GM12891 (cell line): ENCODE data around the gene SMAD6.

Experiments
- DNase-seq: peaks from one replicate; pipeline ENCODE4 v3.0.0; 2011; ENCODE audit warnings: low spot score; ENCODE audit not compliant: insufficient read length
- FAIRE-seq: peaks from 2 replicates; lab custom pipeline; 2011; peaks lifted over from hg19 to GRCh38; lab: Jason Lieb, UNC
- PAX5 ChIP-seq: IDR thresholded peaks from 2 replicates; pipeline ENCODE4 v1.6.1; 2011; ENCODE audit warnings: low read length, moderate library complexity, mild to moderate bottlenecking; ENCODE audit not compliant: insufficient read depth, severe bottlenecking
- POLR2A ChIP-seq: IDR thresholded peaks from 2 replicates; pipeline ENCODE4 v1.6.1; 2011; ENCODE audit warnings: low read depth, low read length, control low read depth
- POLR2AphosphoS5 ChIP-seq: IDR thresholded peaks from 2 replicates; pipeline ENCODE4 v1.6.1; 2011; ENCODE audit warnings: low read depth, low read length, control low read depth
- POU2F2 ChIP-seq: IDR thresholded peaks from 2 replicates; pipeline ENCODE4 v1.6.1; 2011; ENCODE audit warnings: low read depth, mild to moderate bottlenecking, control low read depth, low read length, moderate library complexity
- SPI1 ChIP-seq: IDR thresholded peaks from 2 replicates; pipeline ENCODE4 v1.6.1; 2011; ENCODE audit warnings: low read depth, low read length, control low read depth
- TAF1 ChIP-seq: IDR thresholded peaks from 2 replicates; pipeline ENCODE4 v1.6.1; 2011; ENCODE audit warnings: low read depth, low read length, control low read depth

The SMAD6 gene

DNA sequence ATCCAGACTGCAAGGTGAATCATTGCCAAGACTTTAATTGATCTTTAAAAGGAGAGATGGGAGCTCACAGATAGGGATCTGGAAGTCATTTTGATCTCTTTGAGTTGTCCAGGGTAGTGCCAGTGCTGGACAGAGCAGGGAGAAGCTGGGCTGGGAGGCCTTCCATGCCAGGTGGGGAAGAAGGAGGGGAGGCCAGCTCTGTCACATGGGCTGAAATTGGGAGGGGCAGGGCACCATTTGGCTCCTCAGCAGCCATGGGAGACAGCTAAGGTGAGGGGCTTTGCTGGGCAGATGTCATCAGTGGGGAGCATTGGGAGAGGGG is 23.4 kb downstream of the SMAD6 start:
- FAIRE-seq, result no peak
- no peak for DNase-seq
- TF ChIP-seq POLR2A (no peak), TAF1 (no peak), SPI1 (no peak), POU2F2 (no peak), POLR2AphosphoS5 (no peak), PAX5 (no peak)

DNA sequence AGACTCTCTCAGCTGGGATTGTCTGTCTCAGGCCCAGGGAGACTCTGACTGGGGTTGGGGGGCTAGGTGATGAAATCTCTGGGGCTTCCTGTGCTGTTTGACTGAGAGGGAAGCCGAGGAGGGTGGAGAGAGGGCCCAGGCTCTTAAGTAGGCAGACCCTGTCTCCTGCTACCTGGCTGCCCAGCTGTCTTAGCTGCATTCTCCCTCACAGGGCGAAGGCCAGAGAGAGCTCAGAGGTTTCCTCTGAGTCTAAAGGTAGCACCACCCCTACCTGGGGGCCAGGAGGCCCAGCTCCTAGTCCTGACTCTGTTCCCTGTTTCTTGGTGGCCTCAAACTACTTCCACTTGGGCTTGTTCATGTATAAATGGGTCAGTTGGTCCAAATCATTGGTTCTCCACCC is 24.4 kb downstream of the SMAD6 start:
- no peak for FAIRE-seq
- no peak for DNase-seq
- TF ChIP-seq POU2F2, result no peak
- no peak for TF ChIP-seq POLR2A
- TF ChIP-seq PAX5, result no peak
- no peak for TF ChIP-seq SPI1
- no peak for TF ChIP-seq TAF1
- TF ChIP-seq POLR2AphosphoS5, result no peak

GRCh38 chr15:66729331-66729951 is 27.4 kb downstream of the SMAD6 start:
- FAIRE-seq (no peak), DNase-seq (no peak)
- no peak for TF ChIP-seq POLR2AphosphoS5
- TF ChIP-seq POLR2A, result no peak
- TF ChIP-seq PAX5, result no peak
- no peak for TF ChIP-seq TAF1
- no peak for TF ChIP-seq POU2F2
- TF ChIP-seq SPI1, result no peak

DNA sequence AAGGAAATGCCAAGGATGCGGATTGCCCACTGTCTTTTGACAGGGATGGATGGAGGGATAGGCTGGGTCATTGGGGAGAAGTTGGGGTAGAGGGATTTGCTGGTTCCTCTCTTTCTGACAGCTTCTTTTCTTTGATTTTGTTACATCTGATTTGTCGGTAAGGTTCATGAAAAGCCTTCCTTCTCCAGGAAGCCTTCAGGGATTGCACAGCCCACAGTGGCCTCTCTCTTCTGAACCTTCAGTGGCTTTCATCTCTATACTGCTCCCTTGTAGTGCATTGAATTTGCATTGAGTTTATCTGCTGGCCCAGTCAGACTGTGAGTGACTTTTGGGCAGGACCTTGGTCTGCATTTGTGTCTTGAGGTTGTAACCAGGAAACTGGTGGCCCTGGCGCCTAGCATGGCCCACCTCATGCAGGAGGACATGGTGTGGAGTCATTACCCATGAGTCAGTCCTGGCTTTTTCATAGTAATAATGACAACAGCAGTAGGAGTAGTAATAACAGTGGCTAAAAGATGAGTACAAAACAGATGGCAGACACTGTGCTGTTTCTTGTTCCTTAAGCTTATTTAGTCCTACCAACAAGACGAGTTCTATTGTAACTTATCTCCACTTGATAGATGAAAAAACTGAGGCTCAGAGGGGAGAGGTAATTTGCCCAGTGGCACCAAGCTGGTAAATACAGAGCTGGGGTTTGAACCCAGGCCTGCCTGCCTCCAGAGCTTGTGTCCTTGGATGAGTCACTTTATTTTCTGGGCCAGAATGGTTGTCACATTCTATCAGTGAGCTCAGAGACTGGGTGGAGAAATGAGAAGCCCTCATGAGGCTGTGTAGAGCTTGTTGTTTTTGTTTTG is 28.4 kb downstream of the SMAD6 start:
- no peak for DNase-seq
- no peak for FAIRE-seq
- no peak for TF ChIP-seq POLR2AphosphoS5
- no peak for TF ChIP-seq POLR2A
- TF ChIP-seq TAF1, result no peak
- TF ChIP-seq PAX5, result no peak
- TF ChIP-seq SPI1, result no peak
- TF ChIP-seq POU2F2, result no peak

- no peak for TF ChIP-seq POLR2A
- TF ChIP-seq POLR2AphosphoS5, result no peak
- no peak for TF ChIP-seq POU2F2
- TF ChIP-seq SPI1, result no peak
- TF ChIP-seq TAF1, result no peak
- no peak for TF ChIP-seq PAX5
- FAIRE-seq (no peak), DNase-seq (no peak)
Observed at GRCh38 chr15:66733976-66734375, 31.9 kb downstream of the SMAD6 start.

- no peak for DNase-seq
- TF ChIP-seq SPI1, result no peak
- no peak for TF ChIP-seq POLR2A
- no peak for TF ChIP-seq PAX5
- no peak for TF ChIP-seq POLR2AphosphoS5
- no peak for TF ChIP-seq TAF1
- no peak for TF ChIP-seq POU2F2
- FAIRE-seq, result no peak
Observed at GRCh38 chr15:66734961-66735908, 33.2 kb downstream of the SMAD6 start.

DNA sequence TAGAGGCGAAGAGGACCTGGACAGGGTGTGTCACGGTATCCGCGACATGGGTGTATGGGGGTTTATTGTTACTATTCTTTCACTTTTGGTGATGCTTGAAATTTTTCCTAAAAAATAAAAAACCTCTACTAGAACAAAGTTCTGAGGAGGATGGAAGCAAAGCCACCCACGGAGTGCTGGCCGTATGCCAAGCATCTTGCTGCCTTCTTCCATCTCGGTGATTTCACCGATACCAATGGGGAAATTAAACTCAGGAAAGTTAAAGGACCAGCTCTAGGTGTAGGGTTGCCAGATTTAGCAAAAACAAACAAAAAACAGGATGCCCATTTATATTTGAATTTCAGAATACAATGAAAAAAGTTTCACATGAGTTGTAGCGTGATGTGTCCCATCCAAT is 33.9 kb downstream of the SMAD6 start:
- TF ChIP-seq POLR2A (no peak), SPI1 (no peak)

GRCh38 chr15:66737243-66738010 is 35.4 kb downstream of the SMAD6 start:
- FAIRE-seq (no peak), DNase-seq (no peak)
- TF ChIP-seq TAF1 (no peak), PAX5 (no peak), SPI1 (no peak), POU2F2 (no peak), POLR2A (no peak), POLR2AphosphoS5 (no peak)

More for the DNA sequence above, 33.9 kb downstream of the SMAD6 start:
- no peak for FAIRE-seq
- no peak for DNase-seq
